Brain microvascular endothelial cell (primary cell): Measurements from ENCODE around the gene ADH6.
"Not testable (repeated sequence)": the region's sequence is repeated elsewhere in the genome, so short reads cannot be mapped to it uniquely, and the experiment has no call there.

Source experiments
- DNase-seq: peaks from one replicate; pipeline ENCODE4 v3.0.0-alpha.2; 2020
- H3K27ac ChIP-seq: fragments of 250-450 bp; sonication (Bioruptor Pico); 2 replicates; pipeline ENCODE4 v1.5.1; 2020; ENCODE audit warnings: mild to moderate bottlenecking, moderate library complexity
- H3K27me3 ChIP-seq: fragments of 250-450 bp; sonication (Bioruptor Pico); replicated peaks from 2 replicates; pipeline ENCODE4 v1.5.1; 2020; ENCODE audit warnings: mild to moderate bottlenecking
- H3K36me3 ChIP-seq: fragments of 250-450 bp; sonication (Bioruptor Pico); replicated peaks from 2 replicates; pipeline ENCODE4 v1.5.1; 2020; ENCODE audit warnings: mild to moderate bottlenecking
- H3K4me3 ChIP-seq: 2 replicates; pipeline ENCODE4 v1.5.1; 2011; ENCODE audit warnings: low read depth, mild to moderate bottlenecking, control low read depth, low read length, moderate library complexity
- CTCF ChIP-seq: IDR thresholded peaks from 2 replicates; pipeline ENCODE4 v1.5.1; 2011; ENCODE audit warnings: low read depth, mild to moderate bottlenecking, moderate library complexity, low read length, control low read depth, inconsistent platforms; ENCODE audit errors: missing control alignments
- in situ Hi-C: cut with HindIII; loops from 2 replicates; pipeline ENCODE4 v1.10.0; 2017; ENCODE audit warnings: low sequenced_read_pairs, low pct_ligation_motif_present

Gene ADH6

GRCh38 chr4:99201690-99202089, 17.4 kb downstream of the ADH6 start:
- Histone ChIP-seq H3K36me3 (no peaks in the 10 kb centered on the region), H3K27ac (no peak overlapping the region), H3K4me3 (no peak overlapping the region), H3K27me3 (no peaks in the 10 kb centered on the region)
- DNase-seq = no peak
- in situ Hi-C loops = no loop called here
- TF ChIP-seq CTCF = peak; percentile 26

- Histone ChIP-seq H3K27ac (no peak overlapping the region), H3K36me3 (no peaks in the 10 kb centered on the region), H3K27me3 (no peaks in the 10 kb centered on the region), H3K4me3 (no peak overlapping the region)
- no peak for DNase-seq
- in situ Hi-C loops = no loop called here
- TF ChIP-seq CTCF = no peak
Observed at GRCh38 chr4:99200138-99200537, 18.9 kb downstream of the ADH6 start.

GRCh38 chr4:99190336-99190735, 28.7 kb downstream of the ADH6 start:
- in situ Hi-C loops = no loop called here
- Histone ChIP-seq H3K27me3 (no peaks in the 10 kb centered on the region), H3K27ac (no peak overlapping the region), H3K4me3 (no peak overlapping the region), H3K36me3 (no peaks in the 10 kb centered on the region)
- TF ChIP-seq CTCF = no peak
- DNase-seq = no peak

GRCh38 chr4:99189900-99190299, 29.1 kb downstream of the ADH6 start:
- H3K4me3 ChIP-seq, DNase-seq, H3K27ac ChIP-seq, H3K36me3 ChIP-seq, H3K27me3 ChIP-seq, in situ Hi-C loops: not testable (repeated sequence)

GRCh38 chr4:99186029-99186428, 33.0 kb downstream of the ADH6 start:
- TF ChIP-seq CTCF = no peak
- H3K27ac ChIP-seq = no peak overlapping the region
- no peaks in the 10 kb centered on the region for H3K27me3 ChIP-seq
- no peak overlapping the region for H3K4me3 ChIP-seq
- in situ Hi-C loops = no loop called here
- DNase-seq = no peak
- H3K36me3 ChIP-seq = no peaks in the 10 kb centered on the region

- no peak for TF ChIP-seq CTCF
- DNase-seq = no peak
- in situ Hi-C loops = no loop called here
- Histone ChIP-seq H3K27me3 (no peaks in the 10 kb centered on the region), H3K4me3 (no peak overlapping the region), H3K36me3 (no peaks in the 10 kb centered on the region), H3K27ac (no peak overlapping the region)
Observed at GRCh38 chr4:99185581-99185980, 33.5 kb downstream of the ADH6 start.
